Uterus (tissue), 2 donors: ENCODE data around the gene TMPRSS12.

ENCODE experiments used
- POLR2A ChIP-seq, 2 donors: fragments of 450-650 bp; IDR thresholded peaks; one replicate each; pipeline ENCODE4 v1.6.1; 2016; ENCODE audit warnings: antibody characterized with exemption in 2 of 2, mild to moderate bottlenecking in 1 of 2, moderate library complexity in 1 of 2
- TF ChIP-seq, protein P1 (sequence below), 4 experiments: fragments of 200-600 bp in 2 of 4; fragments of 450-650 bp in 2 of 4; sonication (generic) in 2 of 4; IDR thresholded peaks; one replicate each; pipeline ENCODE4 v1.5.1; 2016 to 2019; ENCODE audit warnings: antibody characterized with exemption in 4 of 4, mild to moderate bottlenecking in 2 of 4, moderate library complexity in 1 of 4

- TF ChIP-seq, protein P1, sequence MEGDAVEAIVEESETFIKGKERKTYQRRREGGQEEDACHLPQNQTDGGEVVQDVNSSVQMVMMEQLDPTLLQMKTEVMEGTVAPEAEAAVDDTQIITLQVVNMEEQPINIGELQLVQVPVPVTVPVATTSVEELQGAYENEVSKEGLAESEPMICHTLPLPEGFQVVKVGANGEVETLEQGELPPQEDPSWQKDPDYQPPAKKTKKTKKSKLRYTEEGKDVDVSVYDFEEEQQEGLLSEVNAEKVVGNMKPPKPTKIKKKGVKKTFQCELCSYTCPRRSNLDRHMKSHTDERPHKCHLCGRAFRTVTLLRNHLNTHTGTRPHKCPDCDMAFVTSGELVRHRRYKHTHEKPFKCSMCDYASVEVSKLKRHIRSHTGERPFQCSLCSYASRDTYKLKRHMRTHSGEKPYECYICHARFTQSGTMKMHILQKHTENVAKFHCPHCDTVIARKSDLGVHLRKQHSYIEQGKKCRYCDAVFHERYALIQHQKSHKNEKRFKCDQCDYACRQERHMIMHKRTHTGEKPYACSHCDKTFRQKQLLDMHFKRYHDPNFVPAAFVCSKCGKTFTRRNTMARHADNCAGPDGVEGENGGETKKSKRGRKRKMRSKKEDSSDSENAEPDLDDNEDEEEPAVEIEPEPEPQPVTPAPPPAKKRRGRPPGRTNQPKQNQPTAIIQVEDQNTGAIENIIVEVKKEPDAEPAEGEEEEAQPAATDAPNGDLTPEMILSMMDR (IDR thresholded peaks at IDR 0.05), result no peak
- no peak for TF ChIP-seq POLR2A (IDR thresholded peaks at IDR 0.05)
These were observed 73.6 kb downstream of the TMPRSS12 start for GRCh38 chr12:50916292-50916691.
